Activated CD8-positive, alpha-beta memory T cell treated with anti-CD3 and anti-CD28 coated beads for 36 hours (primary cell): Measurements from ENCODE around the gene NEIL1. TPM values are rescaled to one million over a fixed set of nuclear protein-coding genes. Genes with fewer than 3 reads are reported as not detected.
"Not testable (repeated sequence)": the region's sequence is repeated elsewhere in the genome, so short reads cannot be mapped to it uniquely, and the experiment has no call there.

Experiments used
- CTCF ChIA-PET: fragments of 350-600 bp; sonication (Branson Sonifier 250); formaldehyde crosslinking; loops from one replicate; lab custom pipeline; 2021; ENCODE audit warnings: antibody characterized with exemption; lab: Charles Lee
- POLR2A ChIA-PET: fragments of 350-600 bp; sonication (Branson Sonifier 250); formaldehyde crosslinking; loops from one replicate; lab custom pipeline; 2021; ENCODE audit warnings: antibody characterized with exemption; lab: Charles Lee
- total RNA-seq, 2 experiments: library from RNA; stranded (reverse); gene quantifications; one replicate each; pipeline ENCODE4 v1.2.3, GENCODE V29; 2021

The NEIL1 gene
- total RNA-seq, 2 experiments from 2014 or later: 1.9 to 2.5 TPM

DNA sequence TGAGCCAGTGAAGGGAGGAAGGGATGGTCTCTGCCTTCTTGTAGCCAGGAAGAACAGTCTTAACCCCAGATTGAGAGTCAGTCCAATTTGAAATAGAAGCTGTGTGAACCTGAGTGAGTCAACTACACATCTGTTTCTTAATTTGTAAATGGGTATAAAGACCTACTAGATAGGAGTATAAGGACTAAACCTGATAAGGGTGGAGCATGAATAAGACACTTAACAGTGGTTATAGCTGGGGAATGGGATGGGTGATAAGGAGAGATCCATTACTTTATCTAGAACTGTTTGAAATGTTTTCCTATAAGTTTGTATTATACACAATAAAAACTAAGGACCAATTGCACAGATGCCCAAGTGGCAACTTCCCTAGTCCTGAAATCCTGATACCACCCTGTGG is 20.2 kb downstream of the NEIL1 start:
- ChIA-PET CTCF (interaction anchor here (1.3 to 3.8 kb wide), 6 partner anchors 13 to 280 kb away, joined by 7 to 24 read pairs (median 10); partner anchors contain the start of genes IMP3 and SNX33), POLR2A (interaction anchor here (1.3 to 3.0 kb wide), 3 partner anchors 14 to 87 kb away, joined by 4 to 79 read pairs (median 4); partner anchors contain the start of gene SIN3A)

DNA sequence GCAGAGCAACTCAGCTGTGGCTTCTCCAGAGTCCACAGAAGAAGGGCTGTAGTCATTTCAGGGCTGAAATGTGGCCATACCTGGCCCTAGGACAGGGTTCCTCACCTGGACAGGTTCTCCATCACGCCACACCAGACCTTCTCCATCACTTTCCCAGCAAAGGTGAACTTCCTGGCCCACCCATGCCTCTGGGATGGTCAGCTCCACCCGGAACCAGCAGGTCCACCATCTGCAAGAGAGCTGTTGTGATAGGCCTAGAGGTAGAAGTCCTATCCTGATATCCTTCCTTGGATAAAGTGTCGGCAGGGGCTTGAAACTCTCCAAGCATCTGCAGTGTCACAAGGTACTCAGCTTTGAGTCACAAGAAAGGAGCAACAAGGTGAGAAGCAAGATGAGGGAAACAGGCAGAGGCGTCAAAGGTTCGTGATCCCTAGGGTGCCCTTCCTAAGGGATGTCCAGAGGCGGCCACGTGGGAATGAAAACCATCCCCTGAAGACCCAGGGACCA is 20.6 kb downstream of the NEIL1 start:
- ChIA-PET CTCF (interaction anchor here (0.6 to 3.8 kb wide), 17 partner anchors 13 to 280 kb away, joined by 3 to 24 read pairs (median 6); partner anchors contain the start of genes COMMD4, IMP3, SIN3A and SNX33), POLR2A (interaction anchor here (0.8 to 3.0 kb wide), 8 partner anchors 14 to 391 kb away, joined by 3 to 79 read pairs (median 4); partner anchors contain the start of genes COMMD4, IMP3, SIN3A and SNUPN)

DNA sequence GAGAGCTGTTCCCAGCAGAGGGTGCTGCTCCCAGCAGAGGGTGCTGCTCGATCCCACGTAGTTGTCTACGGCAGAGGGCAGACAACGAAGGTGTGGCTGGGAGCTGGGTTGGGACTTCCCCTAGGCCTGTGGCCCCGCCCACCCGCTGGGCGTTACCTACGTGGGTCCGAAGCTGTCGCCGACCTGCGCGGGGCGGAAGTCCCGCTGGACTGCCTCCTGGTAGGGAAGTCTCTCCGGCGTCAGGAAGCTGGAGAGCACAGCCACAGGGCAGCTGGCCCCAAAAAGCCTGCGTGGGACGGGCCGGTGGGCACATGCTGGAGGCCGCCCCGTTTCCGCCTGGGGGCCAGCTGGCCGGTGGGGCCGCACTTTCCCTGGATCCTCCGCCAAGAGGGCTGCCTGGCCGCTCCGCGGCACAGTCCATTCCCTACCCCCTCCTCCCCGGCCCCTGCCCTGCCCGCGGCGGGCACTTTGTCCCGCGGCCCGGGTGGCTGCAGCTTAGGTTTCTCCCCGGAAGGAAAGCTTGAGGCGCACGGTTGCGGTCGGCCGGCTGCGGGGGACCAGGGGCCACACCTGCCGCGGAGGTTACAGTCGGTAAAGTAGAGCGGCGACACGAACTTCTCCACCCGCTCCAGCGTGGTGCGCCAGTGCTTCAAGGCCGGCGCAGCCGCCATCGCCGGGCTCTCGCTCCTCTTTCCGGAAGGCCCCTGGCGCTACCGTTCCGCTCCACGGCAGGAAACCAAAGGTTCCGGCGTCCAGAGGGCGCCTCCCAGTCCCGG is 21.3 kb downstream of the NEIL1 start, which contains the start of gene MAN2C1:
TSS of gene MAN2C1 (minus strand) at position 695 of the 776 bp plus-strand sequence. CDS start at position 671, 24 bp downstream.
- ChIA-PET POLR2A (interaction anchor here (0.5 to 3.0 kb wide), 9 partner anchors 15 to 391 kb away, joined by 3 to 79 read pairs (median 4); partner anchors contain the start of genes COMMD4, IMP3, SIN3A and SNUPN), CTCF (interaction anchor here (0.6 to 3.8 kb wide), 19 partner anchors 14 to 279 kb away, joined by 3 to 24 read pairs (median 5); partner anchors contain the start of genes COMMD4, IMP3, SIN3A and SNX33)

DNA sequence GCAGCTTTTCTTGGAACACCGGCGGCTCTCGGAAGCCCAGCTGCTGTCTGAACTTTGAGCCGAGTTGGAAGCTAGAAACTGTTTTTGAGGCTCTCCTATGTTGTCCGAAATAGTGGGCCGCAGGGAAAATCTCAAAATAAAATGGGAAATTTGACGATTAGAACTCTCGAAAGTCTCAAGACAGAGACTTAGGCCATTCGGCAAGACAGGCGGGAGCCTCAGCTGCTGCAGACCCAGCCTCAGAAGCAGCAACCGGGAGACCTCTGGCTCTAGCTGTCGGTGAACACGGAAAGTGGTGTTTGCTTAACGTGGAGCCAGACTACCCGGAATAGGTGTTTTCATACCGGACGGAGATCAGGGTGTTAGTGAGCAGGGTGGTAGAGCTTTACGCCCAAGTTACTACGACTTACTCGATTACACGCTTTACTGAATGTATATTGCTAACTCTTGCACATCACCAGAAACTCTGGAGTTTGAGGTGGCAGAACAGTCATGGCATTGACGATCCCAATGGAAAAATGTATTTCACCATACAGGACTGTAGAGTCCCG is 21.9 kb downstream of the NEIL1 start:
- CTCF ChIA-PET: interaction anchor here (1.0 to 3.8 kb wide), 10 partner anchors 15 to 272 kb away, joined by 3 to 24 read pairs (median 6); partner anchors contain the start of gene IMP3
- POLR2A ChIA-PET: interaction anchor here (0.5 to 3.0 kb wide), 5 partner anchors 85 to 279 kb away, joined by 3 to 79 read pairs (median 8); partner anchors contain the start of genes IMP3, SIN3A, SNUPN and SNX33

DNA sequence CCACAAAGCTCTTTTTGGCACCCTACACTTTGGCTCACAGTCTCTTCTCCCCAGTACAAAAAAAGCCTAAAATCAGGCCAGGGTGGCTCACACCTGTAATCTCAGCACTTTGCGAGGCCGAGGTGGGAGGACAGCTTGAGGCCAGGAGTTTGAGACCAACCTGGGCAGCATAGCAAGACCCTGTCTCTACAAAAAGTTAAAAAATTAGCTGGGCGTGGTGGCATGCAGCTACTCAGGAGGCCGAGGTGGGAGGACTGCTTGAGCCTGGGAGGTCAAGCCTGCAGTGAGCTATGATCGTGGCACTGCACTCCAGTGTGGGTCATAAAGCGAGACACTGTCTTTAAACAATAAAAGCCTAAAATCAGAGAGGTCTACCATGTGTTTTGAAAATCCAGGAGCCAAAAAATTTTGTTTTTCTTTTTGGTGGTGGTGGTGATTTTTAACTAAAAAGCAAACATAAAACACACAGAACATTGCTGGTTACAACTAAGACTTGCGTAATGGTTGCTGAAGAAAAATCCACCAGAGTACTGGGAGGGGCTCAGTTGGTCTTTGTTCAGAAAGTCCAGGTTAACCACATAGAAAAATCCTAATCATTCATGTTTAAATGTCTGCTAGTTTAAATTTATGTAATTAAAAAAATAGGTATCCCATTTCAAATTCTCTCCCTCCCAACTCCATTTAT is 23.2 kb downstream of the NEIL1 start:
- ChIA-PET CTCF (interaction anchor here (0.7 to 3.8 kb wide), 5 partner anchors 11 to 433 kb away, joined by 3 to 24 read pairs (median 3); no protein-coding TSS in a partner anchor), POLR2A (interaction anchor here (0.5 to 0.9 kb wide), 3 partner anchors 35 to 256 kb away, joined by 4 to 7 read pairs (median 4); no protein-coding TSS in a partner anchor)

DNA sequence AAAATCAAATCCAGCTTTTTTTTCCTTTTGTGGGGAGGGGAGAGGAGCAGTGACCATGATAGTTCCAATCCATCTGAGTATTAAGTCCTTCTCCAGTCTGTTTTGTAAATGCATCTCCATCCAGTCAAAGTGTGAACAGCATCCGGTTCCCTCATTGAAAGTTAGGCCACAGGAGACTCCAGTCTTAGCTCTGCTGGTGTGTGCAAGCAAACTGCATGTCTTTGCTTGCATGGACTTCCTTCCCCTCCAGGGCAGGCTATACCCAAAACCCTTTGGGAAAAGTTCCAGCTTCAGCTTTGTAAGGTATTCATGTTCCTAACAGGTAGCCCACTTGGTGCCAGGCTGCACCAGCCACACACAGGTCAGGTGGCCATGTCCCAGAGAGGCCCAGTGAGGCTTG is 24.6 kb downstream of the NEIL1 start:
- POLR2A ChIA-PET: no interaction called here
- CTCF ChIA-PET: no interaction called here

DNA sequence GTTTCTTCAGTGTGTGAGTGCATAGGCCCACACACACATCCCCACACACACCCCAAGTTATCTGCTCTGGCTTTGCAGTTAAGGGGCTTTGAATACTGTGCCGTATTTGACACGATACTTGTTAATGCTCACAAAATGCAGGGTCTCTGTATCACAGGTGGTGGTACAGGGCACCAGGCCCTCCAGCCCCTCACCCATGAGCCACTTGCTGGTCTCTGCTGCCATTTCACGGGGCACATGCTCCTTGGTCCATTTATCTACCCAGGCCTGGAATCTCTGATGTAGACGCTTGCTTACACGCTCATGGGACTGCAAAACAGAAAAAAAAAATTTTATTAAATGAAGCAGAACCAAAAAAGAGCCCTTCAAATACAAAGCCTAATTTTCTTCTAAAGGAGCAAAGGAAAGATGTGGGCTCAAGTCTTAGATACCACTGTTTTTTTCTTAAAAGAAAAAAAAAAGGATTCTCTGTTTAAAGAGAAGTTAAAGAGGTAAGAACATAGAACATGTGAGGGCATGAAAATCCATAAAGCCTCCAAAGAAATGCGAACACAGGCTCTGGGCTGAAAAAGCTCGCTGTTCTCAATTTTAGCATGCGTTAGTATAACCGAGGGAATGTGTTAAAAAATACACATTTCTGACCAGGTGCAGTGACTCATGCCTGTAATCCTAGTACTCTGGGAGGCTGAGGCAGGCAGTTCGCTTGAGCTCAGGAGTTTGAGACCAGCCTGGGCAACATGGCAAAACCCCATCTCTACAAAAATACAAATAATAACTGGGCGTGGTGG is 25.3 kb downstream of the NEIL1 start:
- ChIA-PET POLR2A (interaction anchor here (0.7 kb wide), 1 partner anchor 827 kb away, joined by 11 read pairs; no protein-coding TSS in a partner anchor), CTCF (no interaction called here)

DNA sequence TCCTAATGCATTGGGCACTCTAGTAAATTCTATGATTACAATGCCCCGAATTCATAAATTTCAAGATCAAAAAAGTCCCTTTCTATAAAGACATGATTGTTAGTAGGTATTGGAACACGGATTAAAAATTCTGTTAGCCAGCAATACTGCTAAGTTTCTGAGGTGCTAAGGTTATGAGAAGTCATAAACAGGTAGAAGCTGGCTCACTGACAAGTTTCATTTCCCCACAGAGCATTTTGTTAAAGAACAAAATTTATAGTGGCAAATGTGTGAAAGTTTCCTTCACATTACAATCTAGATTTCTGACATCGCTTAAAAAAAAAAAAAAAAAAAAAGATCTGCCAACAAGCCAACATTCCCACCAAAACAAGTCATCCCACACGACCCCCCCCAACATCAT is 33.9 kb downstream of the NEIL1 start:
- ChIA-PET CTCF (interaction anchor here (2.1 kb wide), 1 partner anchor 11 kb away, joined by 4 read pairs; no protein-coding TSS in a partner anchor), POLR2A (no interaction called here)

DNA sequence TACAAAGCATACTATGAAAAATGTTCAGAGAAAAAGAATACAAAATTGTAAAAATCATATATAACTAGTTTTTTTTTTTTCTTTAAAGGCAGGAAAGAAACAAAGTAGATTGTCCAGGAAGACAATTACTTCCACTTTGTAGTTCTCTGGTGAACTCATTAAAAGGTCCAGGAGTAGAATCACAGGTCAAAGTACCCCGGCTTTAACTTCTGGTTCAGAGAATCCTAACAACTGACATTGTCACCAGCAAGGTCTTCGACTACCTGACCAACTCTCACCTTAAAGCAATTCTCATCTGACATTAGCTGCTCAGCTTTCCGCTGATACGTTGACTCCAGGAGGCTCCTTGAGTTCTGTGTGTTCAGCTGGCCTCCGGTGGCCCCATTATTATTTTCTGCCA is 37.1 kb downstream of the NEIL1 start:
- POLR2A ChIA-PET: not testable (repeated sequence)
- CTCF ChIA-PET: interaction anchor here (1.2 kb wide), 1 partner anchor 16 kb away, joined by 3 read pairs; no protein-coding TSS in a partner anchor

DNA sequence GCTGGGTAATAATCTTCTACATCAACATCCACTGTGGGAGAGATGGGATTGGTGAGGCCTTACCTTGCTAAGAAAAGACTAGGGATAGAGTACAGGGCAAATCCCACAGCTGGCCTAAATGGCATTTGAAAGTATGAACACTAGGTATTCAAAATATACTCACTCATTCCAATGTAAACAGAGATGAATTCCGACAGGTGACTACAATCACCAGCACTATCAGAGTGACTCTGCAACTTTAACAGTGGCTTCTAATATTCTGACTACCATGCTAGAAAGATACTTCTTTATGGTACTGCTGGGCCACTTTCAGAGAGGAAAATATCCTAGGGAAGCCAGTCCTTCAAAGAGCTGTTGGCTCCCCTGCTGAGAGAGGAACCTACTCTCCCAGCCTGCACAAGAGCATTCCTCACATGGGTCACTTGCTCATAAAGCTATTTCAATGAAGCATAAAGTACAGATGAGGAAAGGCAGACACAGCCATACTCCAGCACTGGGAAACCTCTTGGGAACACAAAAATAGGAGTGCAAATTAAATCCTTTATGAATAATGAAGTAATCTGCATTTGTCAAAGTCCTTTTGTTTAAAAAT is 43.0 kb downstream of the NEIL1 start:
- ChIA-PET CTCF (no interaction called here), POLR2A (interaction anchor here (0.5 kb wide), 1 partner anchor 62 kb away, joined by 3 read pairs; the partner anchor contains the start of gene SIN3A)

DNA sequence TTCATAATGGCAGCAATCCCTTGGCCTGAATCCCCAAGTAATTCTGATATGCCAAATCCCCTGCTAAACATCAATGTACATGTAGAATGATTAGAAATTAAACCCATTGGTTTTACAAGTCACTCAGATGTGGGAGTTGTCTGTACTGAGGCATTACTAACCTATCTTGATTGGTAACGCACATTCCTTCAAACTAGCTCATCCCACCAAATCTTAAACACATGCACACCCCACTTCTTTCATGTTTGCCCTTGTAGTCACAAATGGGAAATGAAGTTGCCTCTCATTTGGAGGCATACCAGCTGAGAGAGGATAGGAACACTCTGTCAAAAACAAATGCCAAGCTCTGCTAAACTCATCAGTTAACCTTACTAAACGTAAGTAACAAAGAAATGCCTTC is 50.7 kb downstream of the NEIL1 start:
- ChIA-PET CTCF (no interaction called here), POLR2A (no interaction called here)

DNA sequence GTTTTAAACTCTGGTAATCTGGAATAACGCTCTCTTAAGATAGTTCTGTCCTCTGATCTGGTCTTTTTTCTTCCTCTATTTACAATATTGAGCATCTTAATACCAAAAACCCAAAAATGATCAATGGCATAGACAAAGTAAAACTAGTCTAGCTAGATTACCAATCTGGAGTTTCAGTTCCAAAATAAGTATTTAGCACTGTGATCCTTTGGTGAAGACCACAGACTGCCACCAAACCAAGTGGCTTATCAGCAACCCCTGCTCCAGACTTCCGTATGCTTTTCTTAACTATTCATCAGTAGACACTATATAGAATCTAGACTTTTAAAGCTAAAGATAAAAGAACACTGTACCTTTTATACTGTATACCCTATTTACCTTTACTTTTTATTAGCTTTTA is 57.1 kb downstream of the NEIL1 start:
- ChIA-PET CTCF (no interaction called here), POLR2A (interaction anchor here (0.5 to 0.6 kb wide), 2 partner anchors 42 to 244 kb away, joined by 3 to 4 read pairs; partner anchors contain the start of gene SNX33)

Other genes starting within 250 kb of the NEIL1 start
- 10 to 100 TPM; 32.8 to 35.1 TPM for gene C15orf39, start 145.2 kb upstream of the NEIL1 start, total RNA-seq
- not detected for gene GOLGA6C, start 88.7 kb upstream of the NEIL1 start, total RNA-seq
- not detected for gene GOLGA6D, start 64.2 kb upstream of the NEIL1 start, total RNA-seq
- 10 to 100 TPM; 94.8 to 96.8 TPM for gene COMMD4, start 11.0 kb upstream of the NEIL1 start, total RNA-seq
- 100 to 1,000 TPM; 139 to 142 TPM for gene MAN2C1, start 21.6 kb downstream of the NEIL1 start, total RNA-seq
- gene SIN3A, start 104.7 kb downstream of the NEIL1 start, total RNA-seq: 10 to 100 TPM; 85.9 to 86.7 TPM
- 10 to 100 TPM; 21.1 to 21.6 TPM for gene PTPN9, start 232.3 kb downstream of the NEIL1 start, total RNA-seq